ENCODE results near the gene HEY2. TPM values are rescaled to one million over a fixed set of nuclear protein-coding genes. Genes with fewer than 3 reads are reported as not detected.

HEY2 gene
- total and polyA plus RNA-seq, 10 of the 15 experiments (the other 5 are each of a cell fraction or from before 2014, with no cell fraction given) = 0.01 to 0.32 (median 0.08) TPM; not detected in 4

GRCh38 chr6:125789576-125790357 lies 40.3 kb downstream of the HEY2 start:
- in situ Hi-C loops (cut with MboI) (loop anchor here (5.0 to 25.0 kb wide), 2 partner anchors 168 to 1498 kb away; partner anchors contain the start of gene HINT3), intact Hi-C loops (cut with micrococcal nuclease; ENCODE audit: unreplicated experiment) (loop anchor here (1.0 to 5.0 kb wide), 4 partner anchors 9 to 167 kb away; partner anchors contain the start of gene HINT3)
- Histone ChIP-seq H3K27me3 (replicated peaks in 1 of 2; ENCODE audit: control insufficient read depth in 2 of 2, insufficient read depth in 2 of 2, low read length in 1 of 2) (no peaks in the 10 kb centered on the region), H3K4me1 (ENCODE audit: control insufficient read depth, insufficient read depth, low read length) (peaks cover 21% of the 10 kb centered on the region), H3K36me3 (ENCODE audit: control insufficient read depth in 2 of 2, insufficient read depth in 2 of 2, low read length in 1 of 2) (no peaks in the 10 kb centered on the region), H3K4me3 (peak overlapping the region; percentile 91), H3K79me2 (ENCODE audit: control insufficient read depth, insufficient read depth, low read length) (peaks cover 45% of the 10 kb centered on the region), H3K9me3 (replicated peaks; ENCODE audit: control insufficient read depth, insufficient read depth, low read length) (no peaks in the 10 kb centered on the region), H4K20me1 (ENCODE audit: control insufficient read depth, insufficient read depth) (no peaks in the 10 kb centered on the region), H3K27ac (ENCODE audit: control insufficient read depth, insufficient read depth) (peak overlapping the region; percentile 91), H3K9ac (ENCODE audit: control insufficient read depth, insufficient read depth, low read length) (peak overlapping the region; percentile 88), H3K4me2 (ENCODE audit: control insufficient read depth, insufficient read depth) (peak overlapping the region; percentile 100), H2AFZ (ENCODE audit: control insufficient read depth, low read depth, low read length) (peak overlapping the region; percentile 46)
- WGBS (ENCODE audit: insufficient coverage, insufficient replicate concordance, low lambda C conversion rate, missing lambda C conversion rate) = 6% methylated on average over 19 of the region's 19 CpGs
- ChIA-PET RAD21 (ENCODE audit: unreplicated experiment) (interaction anchor here (0.8 to 11.2 kb wide), 26 partner anchors 9 to 479 kb away, joined by 3 to 185 read pairs (median 5); partner anchors contain the start of genes HINT3 and TRMT11), SMC1A (ENCODE audit: uncharacterized antibody, unreplicated experiment) (interaction anchor here (0.6 to 12.8 kb wide), 24 partner anchors 9 to 1245 kb away, joined by 3 to 325 read pairs (median 7); partner anchors contain the start of genes HINT3 and TRMT11), POLR2A (interaction anchor here (0.6 to 5.8 kb wide), 19 partner anchors 8 to 198 kb away, joined by 3 to 79 read pairs (median 4); partner anchors contain the start of genes HINT3 and TRMT11), CTCF (interaction anchor here (0.7 to 23.8 kb wide), 29 partner anchors 9 to 204 kb away, joined by 3 to 505 read pairs (median 4); partner anchors contain the start of genes HINT3 and TRMT11)
- no TSS peak for BruUV-seq (replicated peaks)
- peak; percentile 39 for ATAC-seq
- no peak for FAIRE-seq
- no peak for DNase-seq (ENCODE audit: low read depth, low spot score)
- 0 out of 2 replicates have a peak, but pooled peaks have one; percentile 21 for TF ChIP-seq NBN (IDR thresholded peaks at IDR 0.05)
- peak; percentile 34; the same call in 1 of the 2 replicates for TF ChIP-seq SIN3A (IDR thresholded peaks at IDR 0.05; ENCODE audit: low read depth, low read length)
- 0 out of 2 replicates have a peak, but pooled peaks have one; percentile 28 for TF ChIP-seq BACH1 (IDR thresholded peaks at IDR 0.05; ENCODE audit: borderline replicate concordance)
- TF ChIP-seq PAX5 (IDR thresholded peaks at IDR 0.05; ENCODE audit: borderline replicate concordance, low read depth, low read length) = no peak
- TF ChIP-seq CREM (IDR thresholded peaks at IDR 0.05; ENCODE audit: low read depth) = 0 out of 2 replicates have a peak, but pooled peaks have one; percentile 28
- 0 out of 2 replicates have a peak, but pooled peaks have one; percentile 26 for TF ChIP-seq RELB (IDR thresholded peaks at IDR 0.05; ENCODE audit: low read depth)
- TF ChIP-seq ZNF687 (IDR thresholded peaks at IDR 0.05) = peak; percentile 13; the same call in 1 of the 2 replicates
- TF ChIP-seq MYB (IDR thresholded peaks at IDR 0.05; ENCODE audit: borderline replicate concordance, low read depth, low read length) = no peak
- 0 out of 2 replicates have a peak, but pooled peaks have one; percentile 16 for TF ChIP-seq CBX5 (IDR thresholded peaks at IDR 0.05; ENCODE audit: low read depth)
- peak; percentile 28 for TF ChIP-seq POLR2AphosphoS5 (IDR thresholded peaks at IDR 0.05; ENCODE audit: low read length)
